HEK293 (cell line): ENCODE measurements around the gene PNPLA2.

Experiments used
- CTCF ChIA-PET: fragments of 350-600 bp; formaldehyde crosslinking; extraction: SDS; loops from one replicate; lab custom pipeline; 2021; ENCODE audit warnings: antibody characterized with exemption; lab: Yijun Ruan, JAX
- POLR2A ChIA-PET: fragments of 300-600 bp; formaldehyde crosslinking; extraction: SDS; loops from one replicate; lab custom pipeline; 2020; ENCODE audit warnings: antibody characterized with exemption, inconsistent platforms; lab: Yijun Ruan, JAX
- H3K27ac ChIP-seq: fragments of 200-500 bp; sonication (Bioruptor generic); 2 replicates; pipeline ENCODE4 v1.5.1; 2014; ENCODE audit warnings: low read depth, low read length, control low read depth, inconsistent platforms; ENCODE audit errors: extremely low read depth
- H3K36me3 ChIP-seq, 2 experiments: fragments of 200-500 bp in 1 of 2; sonication (Bioruptor generic) in 1 of 2; 1 replicate in 1 of 2; 2 replicates in 1 of 2; pipeline ENCODE4 v1.5.1; 2014 to 2017; ENCODE audit warnings: inconsistent platforms in 2 of 2, low read length in 2 of 2; ENCODE audit not compliant: control insufficient read depth in 2 of 2, insufficient read depth in 1 of 2
- H3K4me1 ChIP-seq: fragments of 200-500 bp; sonication (Bioruptor generic); 2 replicates; pipeline ENCODE4 v1.5.1; 2014; ENCODE audit warnings: mild to moderate bottlenecking, low read length, inconsistent platforms; ENCODE audit not compliant: control insufficient read depth, insufficient read depth
- H3K4me3 ChIP-seq: 2 replicates; pipeline ENCODE4 v1.5.1; 2011; ENCODE audit warnings: low read depth, mild to moderate bottlenecking, control low read depth, low read length, moderate library complexity
- H3K9me3 ChIP-seq: fragments of 200-500 bp; sonication (Bioruptor generic); 2 replicates; pipeline ENCODE4 v1.5.1; 2014; ENCODE audit warnings: low read depth, low read length, inconsistent platforms; ENCODE audit not compliant: control insufficient read depth, insufficient read depth
- BCL11A ChIP-seq: fragments of 450-650 bp; formaldehyde crosslinking; IDR thresholded peaks from 2 replicates; pipeline ENCODE4 v1.5.1; 2016; ENCODE audit warnings: low read depth, missing biosample characterization, missing genetic modification characterization
- CTCF ChIP-seq: fragments of 450-650 bp; formaldehyde crosslinking; IDR thresholded peaks from 2 replicates; pipeline ENCODE4 v1.5.1; 2016; ENCODE audit warnings: missing biosample characterization, missing genetic modification characterization
- SCRT1 ChIP-seq: fragments of 450-650 bp; formaldehyde crosslinking; IDR thresholded peaks from 2 replicates; pipeline ENCODE4 v1.5.1; 2016; ENCODE audit warnings: missing biosample characterization, missing genetic modification characterization, borderline replicate concordance
- ZBTB48 ChIP-seq: fragments of 450-650 bp; formaldehyde crosslinking; IDR thresholded peaks from 2 replicates; pipeline ENCODE4 v1.5.1; 2016; ENCODE audit warnings: missing biosample characterization, missing genetic modification characterization
- ZNF302 ChIP-seq: fragments of 450-650 bp; formaldehyde crosslinking; IDR thresholded peaks from 2 replicates; pipeline ENCODE4 v1.5.1; 2016; ENCODE audit warnings: missing biosample characterization, missing genetic modification characterization, low read depth
- ZNF335 ChIP-seq: fragments of 450-650 bp; formaldehyde crosslinking; conservative IDR thresholded peaks from 2 replicates; pipeline ENCODE4 v1.5.1; 2016; ENCODE audit warnings: missing biosample characterization, missing genetic modification characterization
- ZNF394 ChIP-seq: fragments of 450-650 bp; formaldehyde crosslinking; IDR thresholded peaks from 2 replicates; pipeline ENCODE4 v1.5.1; 2016; ENCODE audit warnings: missing biosample characterization, missing genetic modification characterization, mild to moderate bottlenecking, moderate library complexity, borderline replicate concordance
- ZNF416 ChIP-seq: fragments of 450-650 bp; formaldehyde crosslinking; IDR thresholded peaks from 2 replicates; pipeline ENCODE4 v1.5.1; 2016; ENCODE audit warnings: missing biosample characterization, missing genetic modification characterization
- ZNF521 ChIP-seq: fragments of 450-650 bp; formaldehyde crosslinking; IDR thresholded peaks from 2 replicates; pipeline ENCODE4 v1.5.1; 2017; ENCODE audit warnings: missing biosample characterization, mild to moderate bottlenecking, missing genetic modification characterization
- ZNF626 ChIP-seq: fragments of 450-650 bp; sonication (Bioruptor Pico); formaldehyde crosslinking; IDR thresholded peaks from 2 replicates; pipeline ENCODE4 v1.5.1; 2018; ENCODE audit warnings: missing biosample characterization, missing genetic modification characterization, inconsistent platforms
- ZNF692 ChIP-seq: fragments of 450-650 bp; formaldehyde crosslinking; IDR thresholded peaks from 2 replicates; pipeline ENCODE4 v1.5.1; 2016; ENCODE audit warnings: missing biosample characterization, missing genetic modification characterization
- ZNF747 ChIP-seq: fragments of 450-650 bp; formaldehyde crosslinking; IDR thresholded peaks from 2 replicates; pipeline ENCODE4 v1.5.1; 2016; ENCODE audit warnings: missing biosample characterization, missing genetic modification characterization
- ZNF776 ChIP-seq: fragments of 450-650 bp; formaldehyde crosslinking; IDR thresholded peaks from 2 replicates; pipeline ENCODE4 v1.5.0; 2017; ENCODE audit warnings: missing biosample characterization, missing genetic modification characterization, borderline replicate concordance
- ZNF830 ChIP-seq: fragments of 450-650 bp; IDR thresholded peaks from 2 replicates; pipeline ENCODE4 v1.5.0; 2018; ENCODE audit warnings: missing biosample characterization, missing genetic modification characterization, low read depth, mild to moderate bottlenecking, moderate library complexity

Gene PNPLA2

GRCh38 chr11:873706-874105 is 55.0 kb downstream of the PNPLA2 start:
- Histone ChIP-seq H3K9me3 (no peaks in the 10 kb centered on the region), H3K4me3 (no peak overlapping the region), H3K4me1 (no peaks in the 10 kb centered on the region), H3K27ac (no peak overlapping the region), H3K36me3 (peaks cover 0 to 56% of the 10 kb centered on the region in 2 experiments; a peak in 2 of 3 replicates)
- TF ChIP-seq ZNF747 (no peak), ZNF692 (no peak), CTCF (tag by site-specific recombination) (no peak), ZNF626 (tag by site-specific recombination) (no peak), ZNF302 (tag by site-specific recombination) (no peak), BCL11A (tag by site-specific recombination) (no peak), ZBTB48 (tag by site-specific recombination) (no peak), ZNF335 (tag by site-specific recombination) (no peak), ZNF521 (no peak), ZNF416 (tag by site-specific recombination) (no peak), ZNF394 (no peak), ZNF830 (tag by site-specific recombination) (no peak), SCRT1 (no peak), ZNF776 (tag by site-specific recombination) (no peak)
- POLR2A ChIA-PET: no interaction called here
- CTCF ChIA-PET: interaction anchor here (1.3 kb wide), 1 partner anchor 52 kb away, joined by 3 read pairs; the partner anchor contains the start of gene AP2A2
